Neural cell (in vitro differentiated cells): Measurements from ENCODE around the gene AGBL4. TPM values are rescaled to one million over a fixed set of nuclear protein-coding genes. Genes with fewer than 3 reads are reported as not detected.

ENCODE experiments used
- H2AFZ ChIP-seq: fragments of 200-600, 300-800 bp; sonication (generic), shearing (Covaris generic); 2 replicates; pipeline ENCODE4 v1.6.0; 2014; ENCODE audit warnings: low read depth, mild to moderate bottlenecking, antibody characterized with exemption, low read length, moderate library complexity
- H3F3A ChIP-seq: fragments of 200-600 bp; shearing (Covaris generic); 2 replicates; pipeline ENCODE4 v1.6.1; 2016; ENCODE audit warnings: mild to moderate bottlenecking, moderate library complexity, mixed read lengths, antibody characterized with exemption, low read length; ENCODE audit not compliant: insufficient read depth, poor library complexity, severe bottlenecking
- H3K27ac ChIP-seq: fragments of 200-600, 300-800 bp; sonication (generic), shearing (Covaris generic); 2 replicates; pipeline ENCODE4 v1.5.1; 2014; ENCODE audit warnings: mild to moderate bottlenecking, low read length, moderate library complexity
- H3K27me3 ChIP-seq: fragments of 300-800, 200-600 bp; sonication (generic), shearing (Covaris generic); 2 replicates; pipeline ENCODE4 v1.6.0; 2014; ENCODE audit warnings: mild to moderate bottlenecking, low read depth, low read length, moderate library complexity; ENCODE audit not compliant: insufficient read depth
- H3K36me3 ChIP-seq: fragments of 300-800, 200-600 bp; sonication (generic), shearing (Covaris generic); 2 replicates; pipeline ENCODE4 v1.5.1; 2014; ENCODE audit warnings: mild to moderate bottlenecking, antibody characterized with exemption, low read length, moderate library complexity; ENCODE audit not compliant: insufficient read depth
- H3K4me2 ChIP-seq: fragments of 300-800, 200-600 bp; sonication (generic), shearing (Covaris generic); 2 replicates; pipeline ENCODE4 v1.6.0; 2014; ENCODE audit warnings: mild to moderate bottlenecking, low read length
- H3K4me3 ChIP-seq: fragments of 300-800, 200-600 bp; sonication (generic), shearing (Covaris generic); 2 replicates; pipeline ENCODE4 v1.5.1; 2014; ENCODE audit warnings: mild to moderate bottlenecking, low read length, moderate library complexity
- H3K79me2 ChIP-seq: fragments of 200-600 bp; shearing (Covaris generic); replicated peaks from 2 replicates; pipeline ENCODE4 v1.6.0; 2014; ENCODE audit warnings: mild to moderate bottlenecking, low read length, moderate library complexity; ENCODE audit not compliant: insufficient read depth
- H3K9ac ChIP-seq: fragments of 300-800, 200-600 bp; sonication (generic), shearing (Covaris generic); 2 replicates; pipeline ENCODE4 v1.6.1; 2016; ENCODE audit warnings: mild to moderate bottlenecking, low read length, mixed read lengths
- H3K9me2 ChIP-seq: fragments of 200-600 bp; shearing (Covaris generic); 2 replicates; pipeline ENCODE4 v1.6.1; 2016; ENCODE audit warnings: mild to moderate bottlenecking, low read length, mixed read lengths; ENCODE audit not compliant: insufficient read depth
- H3K9me3 ChIP-seq: fragments of 200-600, 300-800 bp; sonication (generic), shearing (Covaris generic); 2 replicates; pipeline ENCODE4 v1.6.1; 2016; ENCODE audit warnings: mild to moderate bottlenecking, mixed run types, low read length, moderate library complexity, mixed read lengths
- H4K20me1 ChIP-seq: fragments of 200-600 bp; shearing (Covaris generic); 2 replicates; pipeline ENCODE4 v1.6.1; 2016; ENCODE audit warnings: mild to moderate bottlenecking, mixed run types; ENCODE audit not compliant: insufficient read depth
- EP300 ChIP-seq: fragments of 450-650 bp; conservative IDR thresholded peaks from 2 replicates; pipeline ENCODE4 v1.6.1; 2014; ENCODE audit warnings: antibody characterized with exemption, mild to moderate bottlenecking, moderate library complexity; ENCODE audit not compliant: poor library complexity, severe bottlenecking
- EZH2 ChIP-seq: fragments of 200-600, 300-800 bp; shearing (Covaris generic), sonication (generic); IDR thresholded peaks from 2 replicates; pipeline ENCODE4 v1.6.1; 2014; ENCODE audit warnings: antibody characterized with exemption, low read length, borderline replicate concordance, mild to moderate bottlenecking; ENCODE audit not compliant: insufficient read depth, poor library complexity, severe bottlenecking
- MXI1 ChIP-seq: fragments of 450-650 bp; conservative IDR thresholded peaks from 2 replicates; pipeline ENCODE4 v1.6.1; 2014; ENCODE audit warnings: antibody characterized with exemption, mild to moderate bottlenecking; ENCODE audit not compliant: poor library complexity, severe bottlenecking
- POLR2AphosphoS5 ChIP-seq: IDR thresholded peaks from 2 replicates; pipeline ENCODE4 v1.6.1; 2012
- RAD21 ChIP-seq: fragments of 450-650 bp; conservative IDR thresholded peaks from 2 replicates; pipeline ENCODE4 v1.6.1; 2014; ENCODE audit warnings: antibody characterized with exemption, mild to moderate bottlenecking, moderate library complexity
- SMC3 ChIP-seq: fragments of 450-650 bp; conservative IDR thresholded peaks from 2 replicates; pipeline ENCODE4 v1.6.1; 2014; ENCODE audit warnings: antibody characterized with exemption, mild to moderate bottlenecking, moderate library complexity; ENCODE audit not compliant: poor library complexity
- TAF1 ChIP-seq: IDR thresholded peaks from 2 replicates; pipeline ENCODE4 v1.6.1; 2012; ENCODE audit warnings: low read depth
- polyA plus RNA-seq: library from polyadenylated mRNA; depleted of rRNA; stranded (reverse); fragments of >200 nt; gene quantifications from 2 replicates; pipeline ENCODE4 v1.2.3, GENCODE V29; 2014
- TF ChIP-seq, protein P1 (sequence below): IDR thresholded peaks from 2 replicates; pipeline ENCODE4 v1.6.1; 2012; ENCODE audit warnings: borderline replicate concordance
- TF ChIP-seq, protein P2 (sequence below): fragments of 450-650 bp; IDR thresholded peaks from 2 replicates; pipeline ENCODE4 v1.5.1; 2014; ENCODE audit warnings: antibody characterized with exemption, mild to moderate bottlenecking, moderate library complexity; ENCODE audit not compliant: poor library complexity, severe bottlenecking

Gene AGBL4
- polyA plus RNA-seq, 1 donor from 2014 or later = 1.3 TPM

DNA sequence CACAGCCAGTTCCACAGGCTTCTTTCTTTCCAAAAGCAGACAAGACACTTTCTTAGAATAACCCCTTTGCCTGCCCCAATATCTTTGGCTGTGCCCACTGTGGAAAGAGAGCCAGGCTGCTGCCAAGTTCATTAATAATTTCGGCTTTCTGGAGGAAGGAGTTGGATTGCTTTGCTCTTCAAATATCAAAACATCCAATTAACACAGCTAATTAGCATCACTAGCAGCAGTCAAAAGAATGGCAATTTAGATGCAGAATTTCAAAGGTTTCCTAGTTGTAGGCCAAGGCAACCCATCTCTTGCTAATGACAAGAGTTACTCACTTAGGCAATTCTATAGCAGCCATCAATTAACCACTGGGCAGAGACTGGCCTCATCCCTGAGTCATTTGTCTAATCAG is 1460.7 kb downstream of the AGBL4 start:
- no peak overlapping the region for H3K9ac ChIP-seq
- no peaks in the 10 kb centered on the region for H3K36me3 ChIP-seq
- no peak overlapping the region for H3K27ac ChIP-seq
- no peaks in the 10 kb centered on the region for H3K9me2 ChIP-seq
- no peaks in the 10 kb centered on the region for H3K79me2 ChIP-seq
- H3K27me3 ChIP-seq = no peaks in the 10 kb centered on the region
- no peaks in the 10 kb centered on the region for H3K9me3 ChIP-seq
- no peaks in the 10 kb centered on the region for H4K20me1 ChIP-seq
- H3K4me3 ChIP-seq = no peak overlapping the region
- TF ChIP-seq SMC3 (no peak), TAF1 (no peak), MXI1 (no peak), RAD21 (no peak), EP300 (no peak), EZH2 (no peak), POLR2AphosphoS5 (no peak)
- TF ChIP-seq, protein P1, sequence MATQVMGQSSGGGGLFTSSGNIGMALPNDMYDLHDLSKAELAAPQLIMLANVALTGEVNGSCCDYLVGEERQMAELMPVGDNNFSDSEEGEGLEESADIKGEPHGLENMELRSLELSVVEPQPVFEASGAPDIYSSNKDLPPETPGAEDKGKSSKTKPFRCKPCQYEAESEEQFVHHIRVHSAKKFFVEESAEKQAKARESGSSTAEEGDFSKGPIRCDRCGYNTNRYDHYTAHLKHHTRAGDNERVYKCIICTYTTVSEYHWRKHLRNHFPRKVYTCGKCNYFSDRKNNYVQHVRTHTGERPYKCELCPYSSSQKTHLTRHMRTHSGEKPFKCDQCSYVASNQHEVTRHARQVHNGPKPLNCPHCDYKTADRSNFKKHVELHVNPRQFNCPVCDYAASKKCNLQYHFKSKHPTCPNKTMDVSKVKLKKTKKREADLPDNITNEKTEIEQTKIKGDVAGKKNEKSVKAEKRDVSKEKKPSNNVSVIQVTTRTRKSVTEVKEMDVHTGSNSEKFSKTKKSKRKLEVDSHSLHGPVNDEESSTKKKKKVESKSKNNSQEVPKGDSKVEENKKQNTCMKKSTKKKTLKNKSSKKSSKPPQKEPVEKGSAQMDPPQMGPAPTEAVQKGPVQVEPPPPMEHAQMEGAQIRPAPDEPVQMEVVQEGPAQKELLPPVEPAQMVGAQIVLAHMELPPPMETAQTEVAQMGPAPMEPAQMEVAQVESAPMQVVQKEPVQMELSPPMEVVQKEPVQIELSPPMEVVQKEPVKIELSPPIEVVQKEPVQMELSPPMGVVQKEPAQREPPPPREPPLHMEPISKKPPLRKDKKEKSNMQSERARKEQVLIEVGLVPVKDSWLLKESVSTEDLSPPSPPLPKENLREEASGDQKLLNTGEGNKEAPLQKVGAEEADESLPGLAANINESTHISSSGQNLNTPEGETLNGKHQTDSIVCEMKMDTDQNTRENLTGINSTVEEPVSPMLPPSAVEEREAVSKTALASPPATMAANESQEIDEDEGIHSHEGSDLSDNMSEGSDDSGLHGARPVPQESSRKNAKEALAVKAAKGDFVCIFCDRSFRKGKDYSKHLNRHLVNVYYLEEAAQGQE = no peak
- TF ChIP-seq, protein P2, sequence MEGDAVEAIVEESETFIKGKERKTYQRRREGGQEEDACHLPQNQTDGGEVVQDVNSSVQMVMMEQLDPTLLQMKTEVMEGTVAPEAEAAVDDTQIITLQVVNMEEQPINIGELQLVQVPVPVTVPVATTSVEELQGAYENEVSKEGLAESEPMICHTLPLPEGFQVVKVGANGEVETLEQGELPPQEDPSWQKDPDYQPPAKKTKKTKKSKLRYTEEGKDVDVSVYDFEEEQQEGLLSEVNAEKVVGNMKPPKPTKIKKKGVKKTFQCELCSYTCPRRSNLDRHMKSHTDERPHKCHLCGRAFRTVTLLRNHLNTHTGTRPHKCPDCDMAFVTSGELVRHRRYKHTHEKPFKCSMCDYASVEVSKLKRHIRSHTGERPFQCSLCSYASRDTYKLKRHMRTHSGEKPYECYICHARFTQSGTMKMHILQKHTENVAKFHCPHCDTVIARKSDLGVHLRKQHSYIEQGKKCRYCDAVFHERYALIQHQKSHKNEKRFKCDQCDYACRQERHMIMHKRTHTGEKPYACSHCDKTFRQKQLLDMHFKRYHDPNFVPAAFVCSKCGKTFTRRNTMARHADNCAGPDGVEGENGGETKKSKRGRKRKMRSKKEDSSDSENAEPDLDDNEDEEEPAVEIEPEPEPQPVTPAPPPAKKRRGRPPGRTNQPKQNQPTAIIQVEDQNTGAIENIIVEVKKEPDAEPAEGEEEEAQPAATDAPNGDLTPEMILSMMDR = no peak
- H3F3A ChIP-seq = no peaks in the 10 kb centered on the region
- H3K4me2 ChIP-seq = no peak overlapping the region
- H2AFZ ChIP-seq = no peak overlapping the region

DNA sequence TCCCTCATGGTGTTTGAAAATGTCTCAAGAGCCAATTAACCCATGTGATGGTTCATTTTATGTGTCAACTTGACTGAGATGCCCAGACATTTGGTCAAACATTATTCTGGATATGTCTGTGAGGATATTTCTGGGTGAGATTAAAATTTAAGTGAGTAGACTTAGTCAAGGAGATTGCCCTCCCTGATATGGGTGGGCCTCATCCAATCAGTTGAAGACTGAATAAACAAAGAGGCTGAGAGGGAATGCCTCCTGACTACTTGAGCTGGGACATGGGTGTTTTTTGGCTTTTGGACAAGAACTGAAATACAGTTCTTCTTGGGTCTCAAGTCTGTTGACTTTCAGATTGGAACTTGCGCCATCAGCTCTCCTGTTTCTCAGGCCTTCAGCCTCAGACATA is 1462.3 kb downstream of the AGBL4 start:
- Histone ChIP-seq H3K36me3 (no peaks in the 10 kb centered on the region), H3K27ac (no peak overlapping the region), H2AFZ (no peak overlapping the region), H3K27me3 (no peaks in the 10 kb centered on the region), H4K20me1 (no peaks in the 10 kb centered on the region), H3K4me2 (no peak overlapping the region), H3K79me2 (no peaks in the 10 kb centered on the region), H3K9me2 (no peaks in the 10 kb centered on the region), H3F3A (no peaks in the 10 kb centered on the region), H3K4me3 (no peak overlapping the region), H3K9me3 (no peaks in the 10 kb centered on the region), H3K9ac (no peak overlapping the region)
- TF ChIP-seq EZH2 (no peak), MXI1 (no peak), POLR2AphosphoS5 (no peak), SMC3 (no peak), EP300 (no peak), TAF1 (no peak), RAD21 (no peak)
- TF ChIP-seq, protein P2 = no peak
- TF ChIP-seq, protein P1 = no peak
